Activated CD8-positive, alpha-beta memory T cell treated with anti-CD3 and anti-CD28 coated beads for 24 hours (primary cell): ENCODE data around the gene DUOXA1.

ENCODE experiments used
- DNase-seq: peaks from one replicate; pipeline ENCODE4 v3.0.0-alpha.2; 2020

DUOXA1 gene, protein sequence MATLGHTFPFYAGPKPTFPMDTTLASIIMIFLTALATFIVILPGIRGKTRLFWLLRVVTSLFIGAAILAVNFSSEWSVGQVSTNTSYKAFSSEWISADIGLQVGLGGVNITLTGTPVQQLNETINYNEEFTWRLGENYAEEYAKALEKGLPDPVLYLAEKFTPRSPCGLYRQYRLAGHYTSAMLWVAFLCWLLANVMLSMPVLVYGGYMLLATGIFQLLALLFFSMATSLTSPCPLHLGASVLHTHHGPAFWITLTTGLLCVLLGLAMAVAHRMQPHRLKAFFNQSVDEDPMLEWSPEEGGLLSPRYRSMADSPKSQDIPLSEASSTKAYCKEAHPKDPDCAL

DNA sequence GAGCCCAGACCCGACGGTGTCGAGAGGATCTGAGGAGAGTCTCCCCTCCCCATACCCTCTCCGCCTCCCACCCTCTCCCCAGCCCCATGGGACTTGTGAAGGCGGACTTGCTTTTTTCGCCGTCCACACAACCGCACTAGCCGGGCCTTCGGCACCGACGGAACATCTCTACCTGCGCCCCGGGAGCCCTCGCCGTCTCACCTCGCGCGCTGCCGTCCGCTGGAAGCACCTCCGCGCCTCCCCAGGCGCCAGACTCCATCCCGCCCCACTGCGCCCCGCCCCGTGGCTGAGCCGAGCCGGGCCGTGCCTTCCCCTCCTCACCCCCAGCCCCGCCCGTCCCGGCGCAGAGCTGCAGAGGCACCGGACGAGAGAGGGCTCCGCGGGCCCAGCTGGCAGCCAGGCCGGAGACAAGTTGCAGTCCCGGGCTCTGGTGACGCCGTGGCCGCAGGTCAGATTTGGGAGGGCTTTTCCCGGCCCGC lies at the start of gene DUOXA1, which contains the start of gene DUOX1:
Gene DUOXA1, minus strand, starts transcription at position 229 of the 479 bp plus-strand sequence. CDS start 6,865 bp downstream, outside the sequence.
Gene DUOX1, plus strand, starts transcription at position 344 of the 479 bp plus-strand sequence. CDS start 1,973 bp downstream, outside the sequence.
- no peak for DNase-seq

GRCh38 chr15:45177285-45177684 lies 47.6 kb upstream of the DUOXA1 start:
- no peak for DNase-seq

DNA sequence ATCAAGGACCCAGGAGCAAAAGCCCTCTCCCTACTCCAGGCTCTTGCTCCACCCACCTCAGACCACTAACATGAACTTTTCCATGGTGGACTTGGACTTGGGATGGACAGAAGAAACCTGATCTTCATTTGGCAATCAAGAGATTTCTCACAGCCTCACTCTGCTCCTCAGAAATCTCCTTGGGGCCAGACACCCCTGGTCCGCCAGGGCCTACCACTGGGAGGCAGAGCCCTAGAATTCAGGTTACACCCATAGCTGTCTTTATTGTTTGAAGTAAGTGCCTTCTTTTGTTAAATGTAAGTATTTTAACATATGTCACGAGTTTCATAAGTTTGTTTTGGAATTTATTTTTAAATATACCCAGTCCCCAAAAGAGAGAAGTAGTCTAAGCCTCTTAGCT lies 44.9 kb upstream of the DUOXA1 start:
- no peak for DNase-seq

DNA sequence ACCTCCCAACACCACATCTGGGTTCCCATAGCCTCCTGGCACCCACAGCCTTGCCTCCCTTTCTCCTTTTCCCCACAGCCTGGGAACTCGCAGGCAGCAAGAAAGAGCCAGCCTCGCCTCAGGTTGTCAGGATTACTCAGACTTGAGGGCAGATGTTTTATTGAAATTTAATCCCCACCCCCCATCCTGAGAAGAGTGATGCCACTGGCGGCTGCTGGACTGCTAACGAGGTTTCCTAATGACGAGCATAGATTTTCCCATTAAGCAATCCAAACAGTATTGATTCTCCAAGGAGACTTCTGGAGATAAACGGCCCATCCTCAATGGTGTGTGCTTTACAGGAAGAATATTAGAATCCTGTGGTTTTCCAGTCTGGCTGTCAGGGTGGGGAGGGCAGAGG lies 44.4 kb upstream of the DUOXA1 start:
- no peak for DNase-seq

DNA sequence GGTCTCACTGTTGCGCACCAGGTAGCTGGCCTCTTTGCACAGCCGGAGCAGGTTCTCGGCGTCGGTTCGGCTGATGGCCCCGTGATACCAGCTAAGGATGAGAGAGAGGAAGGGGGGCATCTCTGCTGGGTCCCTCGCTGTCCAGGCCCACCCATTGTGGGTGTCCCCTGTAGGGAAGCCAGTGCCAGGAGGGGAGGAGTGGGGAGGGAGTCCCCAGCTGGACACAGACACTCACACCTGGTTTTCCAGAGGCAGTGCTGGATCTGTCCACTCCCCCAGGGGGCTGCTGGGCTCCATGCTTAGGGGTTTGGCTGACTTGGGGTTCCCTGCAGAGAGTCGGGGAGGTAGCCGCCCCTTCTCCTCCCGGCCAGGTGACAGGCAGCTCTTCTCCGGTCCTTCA lies 42.2 kb upstream of the DUOXA1 start:
- DNase-seq, result no peak

GRCh38 chr15:45169608-45170480 lies 40.2 kb upstream of the DUOXA1 start:
- DNase-seq, result no peak

DNA sequence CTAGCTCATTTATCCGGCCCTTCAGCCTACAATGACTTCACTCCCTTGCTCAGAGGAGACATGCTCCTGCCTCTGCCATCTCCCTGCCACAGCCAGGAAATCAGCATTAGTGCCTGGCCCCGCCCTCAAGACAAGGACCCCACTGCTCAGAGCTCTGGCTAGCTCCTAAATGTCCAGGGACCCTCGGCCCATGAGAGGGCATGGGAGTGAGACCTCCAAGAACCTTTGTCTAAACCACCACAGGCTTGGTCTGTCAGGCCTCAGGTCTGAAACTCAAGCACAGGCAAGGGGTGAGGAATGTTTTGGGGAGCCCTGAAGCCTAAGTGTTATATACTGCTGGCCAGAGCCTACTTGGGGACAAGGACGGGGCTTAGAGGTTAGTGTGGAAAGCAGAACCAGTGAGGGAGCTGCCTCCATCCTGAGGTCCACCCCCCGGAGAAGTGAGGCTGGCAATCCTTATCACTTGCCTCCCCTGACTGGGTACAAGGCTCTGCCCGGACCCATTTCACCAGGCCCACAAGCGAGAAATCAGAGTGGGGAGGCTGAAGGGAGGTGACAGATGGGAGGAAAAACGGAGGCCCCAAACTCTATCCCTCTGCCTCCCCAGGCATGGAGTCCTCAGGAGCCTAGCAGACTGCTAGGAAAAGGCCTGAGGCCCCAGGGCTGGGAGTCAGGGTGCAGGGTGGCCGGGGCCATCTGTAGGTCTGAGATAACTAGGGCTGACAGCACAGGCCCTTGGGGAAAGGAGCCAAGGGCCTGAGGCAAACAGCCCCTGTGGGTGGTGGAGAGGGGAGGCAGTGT lies 39.3 kb upstream of the DUOXA1 start:
- no peak for DNase-seq

DNA sequence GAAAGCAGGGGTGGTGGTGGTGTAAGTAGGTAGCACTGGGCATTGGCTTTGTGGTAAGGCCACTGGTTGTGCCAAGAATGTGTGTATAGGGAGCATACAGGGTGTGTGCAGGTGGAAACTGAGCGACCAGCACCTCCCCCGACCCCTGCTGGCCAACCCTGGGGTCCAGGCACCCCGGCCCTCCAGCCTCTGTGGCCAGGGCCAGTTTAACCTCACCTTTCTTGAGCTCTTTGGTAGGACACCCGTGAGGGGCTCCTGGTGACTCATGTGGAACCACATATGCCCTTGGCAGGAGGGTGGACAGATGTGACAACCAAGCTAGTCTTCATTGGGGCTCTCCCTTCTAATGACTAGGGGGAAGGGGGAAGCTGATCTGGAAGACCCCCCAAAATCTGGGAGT lies 38.6 kb upstream of the DUOXA1 start:
- DNase-seq, result no peak

GRCh38 chr15:45167631-45168205 lies 38.0 kb upstream of the DUOXA1 start:
- no peak for DNase-seq

GRCh38 chr15:45166834-45167630 lies 37.4 kb upstream of the DUOXA1 start:
- DNase-seq, result peak; percentile 90

DNA sequence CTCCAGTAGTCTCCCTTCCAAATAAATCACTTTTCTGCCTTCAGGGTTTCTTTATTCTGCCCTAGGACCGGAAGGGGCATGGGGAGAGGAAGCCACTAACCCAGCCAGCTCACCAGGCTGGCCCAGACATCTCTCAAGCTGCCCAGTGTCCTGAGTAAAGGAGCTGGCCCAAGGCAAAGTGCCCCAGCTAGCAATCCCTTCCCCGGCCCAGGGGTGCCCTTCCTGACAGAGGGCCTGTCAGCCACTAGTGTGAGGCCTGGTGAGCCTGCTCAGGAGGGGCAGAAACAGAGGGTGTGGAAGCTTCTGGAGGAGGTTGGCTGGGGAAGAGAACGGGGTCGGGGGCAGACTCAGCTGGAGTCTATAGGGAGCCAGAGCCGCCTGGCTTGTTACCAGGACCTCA lies 35.9 kb upstream of the DUOXA1 start:
- no peak for DNase-seq

DNA sequence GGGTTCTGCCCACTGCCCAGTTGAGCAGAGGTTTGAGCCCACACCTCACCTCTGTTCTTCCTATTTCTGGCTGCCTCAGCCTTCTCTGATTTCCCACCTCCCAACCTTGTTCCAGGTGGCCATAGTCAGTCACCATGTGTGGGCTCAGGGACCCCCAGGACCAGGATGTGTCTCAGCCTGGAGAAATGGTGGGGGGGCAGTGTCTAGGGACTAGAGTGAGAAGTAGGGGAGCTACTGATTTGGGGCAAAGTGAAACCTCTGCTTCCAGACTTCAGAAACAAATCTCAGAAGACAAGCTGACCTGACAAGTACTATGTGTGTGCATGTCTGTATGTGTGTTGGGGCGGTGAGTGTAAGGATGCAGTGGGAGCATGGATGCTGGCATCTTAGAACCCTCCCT lies 35.2 kb upstream of the DUOXA1 start:
- DNase-seq, result no peak

DNA sequence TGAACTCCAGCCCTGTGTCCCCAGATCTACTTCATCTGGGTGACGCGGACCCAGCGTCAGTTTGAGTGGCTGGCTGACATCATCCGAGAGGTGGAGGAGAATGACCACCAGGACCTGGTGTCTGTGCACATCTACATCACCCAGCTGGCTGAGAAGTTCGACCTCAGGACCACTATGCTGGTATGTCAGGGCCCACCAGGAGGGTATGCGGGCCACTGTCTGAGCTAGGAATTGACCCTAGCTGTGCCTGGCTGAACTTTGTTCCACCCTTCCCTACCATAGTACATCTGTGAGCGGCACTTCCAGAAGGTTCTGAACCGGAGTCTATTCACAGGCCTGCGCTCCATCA lies 33.8 kb upstream of the DUOXA1 start:
- no peak for DNase-seq

- DNase-seq, result peak; percentile 83
Measured at GRCh38 chr15:45162771-45163507, 33.3 kb upstream of the DUOXA1 start.

- no peak for DNase-seq
Measured at GRCh38 chr15:45161666-45162065, 32.0 kb upstream of the DUOXA1 start.

DNA sequence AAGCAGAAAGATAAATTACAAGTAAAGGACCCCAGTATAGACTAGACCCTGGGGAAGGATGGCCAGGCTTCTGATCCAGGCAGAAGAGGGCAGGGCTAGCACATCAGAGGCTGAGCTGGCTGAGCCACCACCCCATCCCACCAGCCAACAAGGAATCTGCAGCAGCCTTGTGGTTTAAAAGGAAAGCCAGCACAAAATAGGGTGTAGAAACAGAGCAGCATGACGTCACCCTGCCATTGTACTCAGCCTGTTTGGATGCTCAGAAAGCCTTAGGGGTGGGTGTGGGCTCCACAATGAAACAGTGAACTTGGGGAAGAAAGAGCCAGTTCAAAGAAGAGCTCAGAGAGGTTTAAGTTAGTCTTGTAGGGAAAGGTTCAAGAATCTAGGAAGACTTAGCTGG lies 28.3 kb upstream of the DUOXA1 start:
- DNase-seq, result no peak

DNA sequence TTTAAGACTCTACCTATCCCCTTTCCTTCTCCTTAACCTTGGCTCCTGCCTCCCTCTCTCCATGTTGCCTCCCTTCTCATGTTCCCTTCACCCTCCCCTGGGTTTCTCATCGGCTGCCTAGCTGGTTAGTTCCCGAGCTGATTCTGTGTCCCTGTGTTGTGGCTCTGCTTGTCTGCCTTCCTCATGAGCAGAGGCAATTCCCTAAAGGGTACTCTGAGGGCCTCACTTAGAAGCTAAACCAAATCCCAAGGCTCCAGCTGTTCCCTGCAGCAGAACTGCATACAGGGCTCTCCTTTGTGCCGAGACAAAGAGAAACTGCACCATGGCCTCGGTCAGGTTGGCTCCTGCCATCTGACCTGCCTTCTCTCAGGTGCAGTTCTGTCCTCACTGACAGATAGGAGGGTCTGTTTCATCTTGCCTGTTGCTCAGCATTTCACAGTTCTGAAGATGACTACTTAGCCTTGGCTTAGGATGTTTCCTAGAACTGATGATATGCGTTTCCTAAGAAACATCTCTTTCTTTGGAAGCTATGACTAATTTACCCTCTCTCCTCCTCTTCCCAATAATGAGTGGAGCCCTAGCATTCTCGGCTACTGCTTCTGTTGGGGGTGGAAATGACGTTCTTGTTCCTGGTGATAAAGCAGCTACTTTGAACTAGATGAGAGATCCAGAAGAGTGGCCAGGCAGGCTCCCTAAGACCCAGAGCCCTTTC lies 27.2 kb upstream of the DUOXA1 start:
- no peak for DNase-seq

- DNase-seq, result no peak
Measured at GRCh38 chr15:45155739-45156138, 26.1 kb upstream of the DUOXA1 start.

DNA sequence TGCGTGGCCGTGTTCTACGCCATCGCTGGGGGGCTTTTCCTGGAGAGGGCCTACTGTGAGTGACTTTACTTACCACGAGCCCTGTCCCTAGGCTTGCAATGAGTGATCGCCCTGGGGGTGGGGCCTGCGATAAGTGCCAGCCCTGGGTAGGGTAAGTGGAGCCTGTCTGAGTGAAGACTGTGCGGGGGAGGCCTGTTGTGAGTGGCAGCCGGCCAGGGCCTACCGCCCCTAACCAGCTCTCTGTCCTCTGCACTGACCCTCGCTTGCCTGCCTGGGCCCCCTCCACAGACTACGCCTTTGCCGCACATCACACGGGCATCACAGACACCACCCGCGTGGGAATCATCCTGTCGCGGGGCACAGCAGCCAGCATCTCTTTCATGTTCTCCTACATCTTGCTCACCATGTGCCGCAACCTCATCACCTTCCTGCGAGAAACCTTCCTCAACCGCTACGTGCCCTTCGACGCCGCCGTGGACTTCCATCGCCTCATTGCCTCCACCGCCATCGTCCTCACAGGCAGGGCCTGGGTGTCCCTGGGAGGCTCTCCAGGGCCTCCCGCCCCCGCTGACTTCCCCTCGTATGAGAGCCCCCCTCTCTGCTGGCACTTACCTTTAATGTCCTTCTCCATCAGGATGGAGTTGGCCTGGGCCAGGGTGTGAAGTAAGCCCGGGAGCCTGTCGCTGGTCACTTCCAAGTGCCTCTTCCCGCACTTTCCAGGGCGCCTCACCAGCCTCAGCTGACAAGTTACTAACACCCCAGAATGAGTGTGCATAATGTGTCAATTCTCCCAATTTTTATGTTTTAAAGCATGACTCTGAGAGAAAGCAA lies 22.5 kb upstream of the DUOXA1 start:
- no peak for DNase-seq

- DNase-seq, result no peak
Measured at GRCh38 chr15:45150997-45151396, 21.3 kb upstream of the DUOXA1 start.
